ENCODE results near the gene ERGIC1. TPM values are rescaled to one million over a fixed set of nuclear protein-coding genes. Genes with fewer than 3 reads are reported as not detected.
"Not testable (repeated sequence)": the region's sequence is repeated elsewhere in the genome, so short reads cannot be mapped to it uniquely, and the experiment has no call there.

The ERGIC1 gene
- total and polyA plus RNA-seq, 3 donors from 2014 or later = 89.8 to 100.0 (median 94.1) TPM

DNA sequence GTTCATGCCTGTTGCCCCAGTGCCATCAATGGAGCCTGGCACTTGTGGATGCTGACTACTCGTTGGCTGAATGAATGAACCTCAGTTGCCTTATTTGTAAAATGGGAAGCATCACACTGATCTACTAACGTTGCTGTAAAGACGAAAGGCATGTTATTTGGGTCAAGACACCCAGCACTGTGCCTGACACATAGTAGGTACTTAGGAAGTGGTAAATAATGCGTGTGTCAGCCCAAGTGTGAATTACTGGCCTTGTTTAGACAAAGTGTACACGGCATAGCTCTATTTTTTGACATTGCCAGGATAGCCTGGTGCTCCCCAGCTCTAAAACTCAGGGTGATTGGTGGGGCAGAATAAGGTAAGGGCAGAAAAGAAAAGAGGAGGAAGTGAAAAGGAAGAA, 27.4 kb downstream of the ERGIC1 start:
- H3K4me1 ChIP-seq = peaks cover 56% of the 10 kb centered on the region
- WGBS, 2 donors = 66 to 69% methylated on average over 5 of the region's 5 CpGs

DNA sequence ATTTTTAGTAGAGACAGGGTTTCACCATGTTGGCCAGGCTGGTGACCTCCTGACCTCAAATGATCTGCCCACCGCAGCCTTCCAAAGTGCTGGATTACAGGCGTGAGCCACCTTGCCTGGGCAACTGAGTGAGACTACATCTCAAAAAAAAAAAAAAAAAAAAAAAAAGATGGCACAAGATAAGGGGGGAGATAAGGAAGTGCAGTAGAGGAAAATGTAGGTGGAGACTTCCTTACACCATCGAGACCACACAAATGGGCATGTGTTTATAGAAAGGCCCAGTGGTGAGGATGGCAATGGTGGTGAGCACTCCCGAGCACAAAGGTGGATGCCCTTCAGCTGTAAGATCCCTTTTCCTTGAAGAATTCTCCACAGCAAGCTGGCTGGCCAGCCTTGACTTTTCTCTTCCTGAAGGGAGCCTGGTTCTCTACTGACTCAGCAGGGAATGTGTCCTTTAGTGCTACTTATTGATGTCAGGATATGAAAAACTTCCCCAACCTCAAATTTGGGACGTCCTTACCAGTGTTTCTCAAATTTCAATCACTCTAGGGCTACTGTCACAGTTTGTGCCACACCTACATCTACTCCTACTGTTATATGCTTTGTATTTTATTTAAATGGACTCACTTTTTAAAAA, 28.2 kb downstream of the ERGIC1 start:
- Histone ChIP-seq H3K36me3 (ENCODE audit: low read depth, missing control alignments) (no peaks in the 10 kb centered on the region), H3K27me3 (no peaks in the 10 kb centered on the region), H3K4me3 (no peak overlapping the region), H3K9me3 (no peaks in the 10 kb centered on the region), H3K27ac (peak overlapping the region in 1 of 2 donors; percentile 3), H3K4me1 (peaks cover 63% of the 10 kb centered on the region)
- no peak for TF ChIP-seq POLR2A (IDR thresholded peaks at IDR 0.05)
- TF ChIP-seq, protein P1, sequence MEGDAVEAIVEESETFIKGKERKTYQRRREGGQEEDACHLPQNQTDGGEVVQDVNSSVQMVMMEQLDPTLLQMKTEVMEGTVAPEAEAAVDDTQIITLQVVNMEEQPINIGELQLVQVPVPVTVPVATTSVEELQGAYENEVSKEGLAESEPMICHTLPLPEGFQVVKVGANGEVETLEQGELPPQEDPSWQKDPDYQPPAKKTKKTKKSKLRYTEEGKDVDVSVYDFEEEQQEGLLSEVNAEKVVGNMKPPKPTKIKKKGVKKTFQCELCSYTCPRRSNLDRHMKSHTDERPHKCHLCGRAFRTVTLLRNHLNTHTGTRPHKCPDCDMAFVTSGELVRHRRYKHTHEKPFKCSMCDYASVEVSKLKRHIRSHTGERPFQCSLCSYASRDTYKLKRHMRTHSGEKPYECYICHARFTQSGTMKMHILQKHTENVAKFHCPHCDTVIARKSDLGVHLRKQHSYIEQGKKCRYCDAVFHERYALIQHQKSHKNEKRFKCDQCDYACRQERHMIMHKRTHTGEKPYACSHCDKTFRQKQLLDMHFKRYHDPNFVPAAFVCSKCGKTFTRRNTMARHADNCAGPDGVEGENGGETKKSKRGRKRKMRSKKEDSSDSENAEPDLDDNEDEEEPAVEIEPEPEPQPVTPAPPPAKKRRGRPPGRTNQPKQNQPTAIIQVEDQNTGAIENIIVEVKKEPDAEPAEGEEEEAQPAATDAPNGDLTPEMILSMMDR (IDR thresholded peaks at IDR 0.05) = no peak
- 61 to 71% methylated on average over 5 of the region's 5 CpGs for WGBS, 2 donors
- no peak for DNase-seq
- intact Hi-C loops (cut with DNase I; ENCODE audit: low total_unique reads) = loop anchor here (10.0 kb wide), 1 partner anchor 87 kb away; the partner anchor contains the start of gene DUSP1

More for the DNA sequence above, 27.4 kb downstream of the ERGIC1 start:
- intact Hi-C loops (cut with DNase I; ENCODE audit: low total_unique reads) = loop anchor here (10.0 kb wide), 1 partner anchor 87 kb away; the partner anchor contains the start of gene DUSP1
- Histone ChIP-seq H3K27me3 (no peaks in the 10 kb centered on the region), H3K27ac (peak overlapping the region; percentile 35 to 85), H3K36me3 (ENCODE audit: low read depth, missing control alignments) (no peaks in the 10 kb centered on the region), H3K9me3 (no peaks in the 10 kb centered on the region), H3K4me3 (no peak overlapping the region)
- TF ChIP-seq, protein P1 (IDR thresholded peaks at IDR 0.05) = no peak
- TF ChIP-seq POLR2A (IDR thresholded peaks at IDR 0.05) = no peak
- DNase-seq = no peak

DNA sequence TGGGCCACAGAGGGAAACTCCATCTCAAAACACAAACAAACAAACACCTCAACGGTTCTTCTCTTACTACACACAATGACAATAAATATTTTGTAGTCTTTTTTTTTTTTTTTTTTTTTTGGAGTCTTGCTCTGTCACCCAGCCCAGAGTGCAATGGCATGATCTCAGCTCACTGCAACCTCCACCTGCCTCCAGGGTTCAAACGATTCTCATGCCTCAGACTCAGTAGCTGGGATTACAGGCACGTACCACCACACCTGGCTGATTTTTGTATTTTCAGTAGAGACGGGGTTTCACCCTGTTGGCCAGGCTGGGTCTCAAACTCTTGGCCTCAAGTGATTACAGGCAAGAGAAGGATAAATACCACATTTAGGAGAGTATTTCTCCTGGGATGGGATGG, 30.1 kb downstream of the ERGIC1 start:
- 66 to 68% methylated on average over 4 of the region's 4 CpGs for WGBS, 2 donors
- H3K27me3 ChIP-seq; H3K4me3 ChIP-seq; H3K36me3 ChIP-seq (ENCODE audit: low read depth, missing control alignments); DNase-seq; H3K9me3 ChIP-seq; H3K27ac ChIP-seq: not testable (repeated sequence)
- peaks cover 72% of the 10 kb centered on the region for H3K4me1 ChIP-seq
- intact Hi-C loops (cut with DNase I; ENCODE audit: low total_unique reads) = loop anchor here (10.0 kb wide), 1 partner anchor 89 kb away; the partner anchor contains the start of gene DUSP1

DNA sequence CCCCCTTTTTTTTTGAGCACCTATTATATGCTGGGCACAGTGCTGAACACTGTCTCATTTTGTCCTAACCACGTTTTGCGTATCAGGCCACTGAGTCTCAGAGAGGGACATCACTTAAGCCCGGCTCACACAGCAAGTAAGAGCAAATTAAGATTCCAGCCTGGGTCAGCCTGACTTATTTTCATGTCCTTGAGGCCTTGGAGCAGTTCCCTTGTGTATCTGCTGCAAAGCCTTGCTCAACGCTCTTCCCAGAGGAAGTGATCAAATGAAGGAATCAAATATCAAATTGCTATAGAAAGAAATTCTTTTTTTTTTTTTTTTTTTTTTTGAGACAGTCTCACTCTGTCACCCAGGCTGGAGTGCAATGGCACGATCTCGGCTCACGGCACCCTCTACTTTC, 30.7 kb downstream of the ERGIC1 start:
- intact Hi-C loops (cut with DNase I; ENCODE audit: low total_unique reads) = loop anchor here (5.0 to 10.0 kb wide), 2 partner anchors 38 to 90 kb away; partner anchors contain the start of gene DUSP1
- no peaks in the 10 kb centered on the region for H3K27me3 ChIP-seq
- H3K4me3 ChIP-seq = no peak overlapping the region
- 61 to 77% methylated on average over 7 of the region's 7 CpGs for WGBS, 2 donors
- TF ChIP-seq, protein P1 (IDR thresholded peaks at IDR 0.05) = no peak
- no peak for TF ChIP-seq POLR2A (IDR thresholded peaks at IDR 0.05)
- no peaks in the 10 kb centered on the region for H3K9me3 ChIP-seq
- no peak overlapping the region for H3K27ac ChIP-seq
- H3K4me1 ChIP-seq = peaks cover 70% of the 10 kb centered on the region
- peak; percentile 46 for DNase-seq
- H3K36me3 ChIP-seq (ENCODE audit: low read depth, missing control alignments) = no peaks in the 10 kb centered on the region

DNA sequence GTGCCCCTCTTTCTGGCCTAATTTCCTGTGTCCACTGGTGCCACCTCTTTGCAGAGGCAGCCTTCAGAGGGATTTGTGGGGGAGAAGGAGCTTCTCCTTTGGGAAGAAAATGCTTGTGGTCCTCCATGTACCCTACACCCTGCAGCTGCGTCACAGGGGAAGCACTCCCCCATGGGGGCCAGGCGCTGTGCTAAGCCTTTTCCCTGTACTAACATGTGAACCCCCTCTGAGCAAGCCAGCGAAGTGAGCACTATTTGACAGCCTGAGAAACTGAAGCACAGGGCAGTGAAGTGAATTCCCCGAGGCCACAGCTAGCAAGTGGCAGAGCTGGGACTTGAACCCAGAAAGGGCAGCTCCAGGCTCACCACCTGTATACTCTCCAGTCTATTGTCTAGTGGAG, 32.3 kb downstream of the ERGIC1 start:
- H3K9me3 ChIP-seq = no peaks in the 10 kb centered on the region
- peaks cover 70% of the 10 kb centered on the region for H3K4me1 ChIP-seq
- peak overlapping the region in 1 of 2 donors; percentile 81 for H3K27ac ChIP-seq
- H3K36me3 ChIP-seq (ENCODE audit: low read depth, missing control alignments) = no peaks in the 10 kb centered on the region
- H3K27me3 ChIP-seq = no peaks in the 10 kb centered on the region
- intact Hi-C loops (cut with DNase I; ENCODE audit: low total_unique reads) = loop anchor here (5.0 to 10.0 kb wide), 2 partner anchors 36 to 92 kb away; partner anchors contain the start of gene DUSP1
- 20 to 61% methylated on average over 4 of the region's 4 CpGs for WGBS, 2 donors
- H3K4me3 ChIP-seq = no peak overlapping the region
- DNase-seq = no peak
- TF ChIP-seq, protein P1 (IDR thresholded peaks at IDR 0.05) = no peak
- TF ChIP-seq POLR2A (IDR thresholded peaks at IDR 0.05) = no peak

Measured in testis (tissue), 3 donors.